ENCODE data around the gene MYH13.

Gene MYH13

DNA sequence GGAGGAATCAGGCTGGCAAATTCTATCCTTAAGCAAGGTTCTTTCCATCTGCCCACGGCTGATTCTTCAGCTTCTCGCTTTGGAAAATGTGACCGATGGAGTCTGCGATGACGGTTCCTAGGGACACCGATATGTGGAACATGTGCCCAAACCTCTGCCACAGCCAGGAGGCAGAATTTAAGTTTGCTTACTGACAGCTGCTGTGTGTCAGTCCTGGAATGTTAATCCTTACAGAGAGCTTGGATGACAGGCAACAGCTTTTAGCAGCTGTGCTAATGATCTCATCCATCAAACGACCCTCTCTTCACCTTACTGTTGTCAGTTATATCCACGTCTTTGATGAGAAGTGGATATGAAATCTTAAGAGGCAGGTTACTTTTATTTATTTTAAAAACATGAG lies 11.4 kb upstream of the MYH13 start:
- in situ Hi-C loops (cut with HindIII; ENCODE audit: low sequenced_read_pairs), result no loop called here
- H3K4me3 ChIP-seq (ENCODE audit: low read depth, low read length), result no peak overlapping the region
- TF ChIP-seq, protein P1, sequence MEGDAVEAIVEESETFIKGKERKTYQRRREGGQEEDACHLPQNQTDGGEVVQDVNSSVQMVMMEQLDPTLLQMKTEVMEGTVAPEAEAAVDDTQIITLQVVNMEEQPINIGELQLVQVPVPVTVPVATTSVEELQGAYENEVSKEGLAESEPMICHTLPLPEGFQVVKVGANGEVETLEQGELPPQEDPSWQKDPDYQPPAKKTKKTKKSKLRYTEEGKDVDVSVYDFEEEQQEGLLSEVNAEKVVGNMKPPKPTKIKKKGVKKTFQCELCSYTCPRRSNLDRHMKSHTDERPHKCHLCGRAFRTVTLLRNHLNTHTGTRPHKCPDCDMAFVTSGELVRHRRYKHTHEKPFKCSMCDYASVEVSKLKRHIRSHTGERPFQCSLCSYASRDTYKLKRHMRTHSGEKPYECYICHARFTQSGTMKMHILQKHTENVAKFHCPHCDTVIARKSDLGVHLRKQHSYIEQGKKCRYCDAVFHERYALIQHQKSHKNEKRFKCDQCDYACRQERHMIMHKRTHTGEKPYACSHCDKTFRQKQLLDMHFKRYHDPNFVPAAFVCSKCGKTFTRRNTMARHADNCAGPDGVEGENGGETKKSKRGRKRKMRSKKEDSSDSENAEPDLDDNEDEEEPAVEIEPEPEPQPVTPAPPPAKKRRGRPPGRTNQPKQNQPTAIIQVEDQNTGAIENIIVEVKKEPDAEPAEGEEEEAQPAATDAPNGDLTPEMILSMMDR (IDR thresholded peaks at IDR 0.05; ENCODE audit: low read depth, low read length), result no peak
- no peak for DNase-seq (ENCODE audit: low read depth, low spot score)

DNA sequence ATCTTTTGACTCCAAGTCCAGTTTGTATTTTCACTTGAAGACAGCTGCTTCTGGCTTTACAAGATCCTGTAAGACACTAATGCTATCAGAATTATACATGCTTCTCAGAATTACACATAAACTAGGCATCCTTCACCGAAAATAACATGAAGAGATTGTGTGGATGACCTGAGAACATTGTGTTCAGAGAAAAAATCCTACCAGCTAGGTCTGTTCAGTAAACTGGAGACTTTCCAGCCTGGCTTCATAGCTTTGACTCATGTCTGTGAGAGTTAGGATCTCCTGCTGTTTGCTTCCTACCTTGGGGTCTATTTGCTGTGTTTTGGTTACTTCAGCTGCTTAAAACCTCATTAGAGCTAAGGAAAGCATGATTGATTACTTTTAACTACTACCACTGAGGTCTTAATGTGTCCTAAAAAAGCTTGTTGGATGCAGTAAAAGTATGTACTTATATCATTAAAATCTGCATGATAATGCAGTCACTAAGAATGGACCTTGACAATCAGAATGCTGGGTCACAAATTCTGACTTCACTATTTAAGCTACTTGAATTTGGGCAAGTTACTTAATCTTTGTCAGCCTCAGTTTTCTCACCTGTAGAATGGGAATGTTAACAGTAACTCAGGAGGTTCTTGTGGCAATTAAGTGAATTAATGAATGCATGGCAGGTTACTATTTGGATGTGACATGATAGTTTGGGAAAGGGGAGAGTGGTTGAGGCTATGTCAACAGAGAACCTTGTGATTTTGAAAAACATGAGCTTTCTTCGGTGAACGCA lies 8.0 kb upstream of the MYH13 start:
- in situ Hi-C loops (cut with HindIII; ENCODE audit: low sequenced_read_pairs), result no loop called here
- TF ChIP-seq, protein P1 (IDR thresholded peaks at IDR 0.05; ENCODE audit: low read depth, low read length), result no peak
- DNase-seq (ENCODE audit: low read depth, low spot score), result peak; percentile 33
- no peak overlapping the region for H3K4me3 ChIP-seq (ENCODE audit: low read depth, low read length)

DNA sequence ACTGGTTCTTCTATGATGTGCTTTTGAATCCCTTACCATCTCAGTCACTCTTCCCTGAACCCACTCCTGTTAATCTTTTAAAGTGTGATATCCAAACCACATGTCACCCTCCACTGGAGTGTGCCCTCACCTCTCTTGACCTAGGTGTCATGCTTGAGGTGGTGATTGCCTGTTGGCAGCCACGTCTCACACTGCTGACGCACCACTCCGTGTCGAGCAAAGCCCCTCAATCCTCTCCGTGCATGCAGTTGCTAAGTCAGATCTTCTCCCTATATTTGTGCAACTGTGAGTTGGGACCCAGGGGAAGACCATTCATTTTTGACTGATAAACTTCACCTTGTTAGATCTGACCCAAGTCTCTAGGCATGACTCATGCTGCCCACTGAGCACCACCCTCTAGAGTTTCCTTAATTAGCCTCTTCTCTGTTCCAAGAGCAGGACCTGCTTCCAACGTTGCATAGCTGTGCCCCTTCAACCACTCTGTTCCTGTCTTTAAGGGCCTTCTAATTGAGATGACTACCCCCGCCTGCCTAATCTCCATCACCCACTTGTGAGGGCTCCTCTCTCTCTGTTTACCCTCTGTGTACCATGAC lies 2.7 kb downstream of the MYH13 start:
- in situ Hi-C loops (cut with HindIII; ENCODE audit: low sequenced_read_pairs), result no loop called here
- DNase-seq (ENCODE audit: low read depth, low spot score), result no peak
- TF ChIP-seq, protein P1 (IDR thresholded peaks at IDR 0.05; ENCODE audit: low read depth, low read length), result no peak
- H3K4me3 ChIP-seq (ENCODE audit: low read depth, low read length), result no peak overlapping the region

DNA sequence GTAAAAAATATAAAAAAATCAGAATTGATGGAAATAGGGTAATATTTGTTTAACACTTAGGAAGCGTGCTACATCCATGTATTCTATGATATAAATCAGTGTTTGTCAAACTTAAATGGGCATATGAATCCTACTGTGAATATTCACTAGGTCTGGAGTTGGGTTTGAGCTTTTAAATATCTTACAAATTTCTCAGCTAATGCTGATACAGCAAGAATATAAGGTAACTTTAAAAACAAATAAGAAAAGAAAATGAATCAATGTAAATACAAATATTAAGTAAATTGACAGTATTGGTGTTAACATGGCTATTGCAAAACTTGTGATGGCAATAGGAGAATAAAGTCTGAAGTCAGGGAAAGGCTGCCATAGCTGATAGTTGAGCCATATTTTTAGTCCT lies 3.6 kb downstream of the MYH13 start:
- no peak for DNase-seq (ENCODE audit: low read depth, low spot score)
- in situ Hi-C loops (cut with HindIII; ENCODE audit: low sequenced_read_pairs), result no loop called here
- TF ChIP-seq, protein P1 (IDR thresholded peaks at IDR 0.05; ENCODE audit: low read depth, low read length), result no peak
- H3K4me3 ChIP-seq (ENCODE audit: low read depth, low read length), result no peak overlapping the region

DNA sequence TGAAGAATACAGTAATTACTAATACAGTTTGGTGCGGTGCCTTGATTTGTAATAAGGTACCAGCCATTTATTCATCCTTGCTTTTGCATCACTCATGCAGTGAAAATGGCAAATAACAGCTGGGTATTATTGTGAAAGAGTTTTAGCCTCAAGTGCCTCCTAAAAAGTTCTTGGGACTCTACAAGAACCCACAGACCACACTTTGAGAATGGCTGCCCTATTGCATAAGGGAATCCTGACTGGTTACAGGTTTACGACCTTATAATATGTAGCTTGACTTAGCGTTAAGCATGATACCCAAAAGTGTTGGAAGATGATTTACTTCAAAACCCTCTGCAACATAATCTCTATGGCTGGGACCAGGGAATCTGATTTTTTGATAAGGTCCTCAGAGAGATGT lies 4.2 kb downstream of the MYH13 start:
- in situ Hi-C loops (cut with HindIII; ENCODE audit: low sequenced_read_pairs), result no loop called here
- TF ChIP-seq, protein P1 (IDR thresholded peaks at IDR 0.05; ENCODE audit: low read depth, low read length), result no peak
- no peak for DNase-seq (ENCODE audit: low read depth, low spot score)
- no peak overlapping the region for H3K4me3 ChIP-seq (ENCODE audit: low read depth, low read length)

DNA sequence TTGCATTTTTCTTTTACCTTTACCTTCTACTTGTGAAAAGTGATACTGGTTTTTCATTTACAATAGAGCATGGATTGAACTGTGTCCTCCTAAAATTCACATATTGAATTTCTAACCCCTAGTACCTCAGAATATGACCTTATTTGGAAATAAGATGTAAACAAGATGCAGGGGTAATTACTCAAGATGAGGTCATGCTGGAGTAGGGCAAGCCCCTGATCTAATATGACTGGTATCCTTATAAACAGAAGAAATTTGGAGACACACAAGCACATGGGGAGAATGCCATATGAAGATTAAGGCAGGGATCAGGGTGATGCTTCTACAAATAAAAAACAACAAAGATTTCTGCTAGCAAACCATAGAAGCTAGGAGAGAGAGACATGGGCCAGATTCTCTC lies 12.2 kb downstream of the MYH13 start:
- TF ChIP-seq, protein P1 (IDR thresholded peaks at IDR 0.05; ENCODE audit: low read depth, low read length), result no peak
- no peak for DNase-seq (ENCODE audit: low read depth, low spot score)
- H3K4me3 ChIP-seq (ENCODE audit: low read depth, low read length), result no peak overlapping the region
- in situ Hi-C loops (cut with HindIII; ENCODE audit: low sequenced_read_pairs), result no loop called here

Data from astrocyte of the spinal cord (primary cell).